Activated CD4-positive, alpha-beta T cell treated with anti-CD3 and anti-CD28 coated beads, Interleukin-2, amount 50 U/mL, for 1 hour (primary cell): ENCODE measurements around the gene OST4.

Source experiments
- DNase-seq: peaks from one replicate; pipeline ENCODE4 v3.0.0-alpha.2; 2020

OST4 gene

DNA sequence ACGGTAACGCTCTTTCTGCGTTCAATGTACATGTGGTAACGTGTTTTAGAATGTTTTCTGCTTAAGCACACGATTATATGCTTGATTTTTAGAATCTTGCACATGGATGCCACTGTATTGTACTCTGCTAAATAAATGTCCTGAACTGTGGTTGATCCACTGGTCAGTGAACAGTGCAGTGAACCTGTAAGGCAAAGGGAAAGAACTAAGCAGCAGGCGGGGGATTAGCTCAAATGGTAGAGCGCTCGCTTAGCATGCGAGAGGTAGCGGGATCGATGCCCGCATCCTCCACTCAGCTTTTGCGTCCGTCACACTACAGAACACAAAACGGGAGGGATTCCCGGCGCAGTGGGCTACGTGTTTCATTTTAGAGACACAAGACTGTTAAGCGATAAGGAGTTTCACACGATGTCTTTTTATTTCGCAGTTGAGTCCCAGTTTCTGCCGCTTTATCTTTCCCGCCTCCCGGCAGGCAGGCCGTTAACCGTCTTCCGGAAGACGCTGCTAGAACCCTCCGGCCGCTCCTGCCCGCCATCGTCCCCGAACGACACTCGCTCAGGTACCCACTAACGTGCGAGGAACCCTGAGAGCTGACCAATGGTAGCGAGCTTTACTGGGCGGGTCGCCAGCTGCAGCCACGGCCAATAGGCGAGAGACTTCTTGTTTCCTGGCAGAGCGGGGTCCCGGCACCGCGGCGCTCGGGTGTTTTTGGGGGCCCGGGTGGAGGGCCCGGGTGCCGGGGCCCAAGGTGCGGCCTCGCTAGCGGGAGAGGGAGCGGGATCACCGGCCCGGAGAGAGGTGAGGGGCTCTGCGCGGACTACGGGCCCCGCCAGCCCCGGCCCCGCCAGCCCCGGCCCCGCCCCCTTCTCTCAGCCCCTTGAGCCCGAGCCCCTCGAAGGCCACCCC, 20.2 kb downstream of the OST4 start, which contains the start of gene AGBL5:
TSS of gene AGBL5 (plus strand) at position 673 of the 906 bp plus-strand sequence. CDS start 1,291 bp downstream, outside the sequence.
- peak; percentile 96 for DNase-seq

DNA sequence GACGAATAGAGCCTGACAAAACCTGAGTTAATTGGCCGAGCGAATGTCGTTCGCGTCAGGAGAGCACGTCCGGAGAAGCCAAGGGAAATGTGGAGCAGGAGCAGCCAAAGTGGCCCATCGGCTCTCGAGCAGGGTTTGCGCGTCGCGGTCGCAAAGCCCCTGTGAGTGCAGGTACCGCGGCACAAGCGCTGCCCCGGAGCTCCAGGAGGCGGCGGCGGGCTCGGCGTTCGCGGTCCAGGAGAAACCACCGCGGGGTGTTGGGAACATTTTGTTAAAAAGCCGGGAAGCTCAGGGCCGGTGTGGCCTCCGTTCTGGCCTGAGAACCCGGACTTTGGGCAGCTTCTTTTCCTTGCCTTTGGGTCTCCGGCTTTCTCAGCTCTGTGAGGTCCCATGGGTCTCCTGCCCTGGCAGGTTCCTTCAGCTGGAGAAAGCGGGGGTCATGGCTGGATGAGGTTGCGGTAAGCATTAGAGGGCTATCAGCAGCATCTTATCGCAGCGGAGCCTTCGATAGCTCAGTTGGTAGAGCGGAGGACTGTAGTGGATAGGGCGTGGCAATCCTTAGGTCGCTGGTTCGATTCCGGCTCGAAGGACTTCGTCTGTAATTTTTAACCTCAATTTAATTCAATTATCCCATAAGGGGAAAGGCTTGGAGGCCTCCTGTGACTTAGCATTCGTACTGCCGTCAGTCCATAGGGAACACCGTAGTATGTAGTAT, 21.0 kb downstream of the OST4 start:
- peak; percentile 90 for DNase-seq

DNA sequence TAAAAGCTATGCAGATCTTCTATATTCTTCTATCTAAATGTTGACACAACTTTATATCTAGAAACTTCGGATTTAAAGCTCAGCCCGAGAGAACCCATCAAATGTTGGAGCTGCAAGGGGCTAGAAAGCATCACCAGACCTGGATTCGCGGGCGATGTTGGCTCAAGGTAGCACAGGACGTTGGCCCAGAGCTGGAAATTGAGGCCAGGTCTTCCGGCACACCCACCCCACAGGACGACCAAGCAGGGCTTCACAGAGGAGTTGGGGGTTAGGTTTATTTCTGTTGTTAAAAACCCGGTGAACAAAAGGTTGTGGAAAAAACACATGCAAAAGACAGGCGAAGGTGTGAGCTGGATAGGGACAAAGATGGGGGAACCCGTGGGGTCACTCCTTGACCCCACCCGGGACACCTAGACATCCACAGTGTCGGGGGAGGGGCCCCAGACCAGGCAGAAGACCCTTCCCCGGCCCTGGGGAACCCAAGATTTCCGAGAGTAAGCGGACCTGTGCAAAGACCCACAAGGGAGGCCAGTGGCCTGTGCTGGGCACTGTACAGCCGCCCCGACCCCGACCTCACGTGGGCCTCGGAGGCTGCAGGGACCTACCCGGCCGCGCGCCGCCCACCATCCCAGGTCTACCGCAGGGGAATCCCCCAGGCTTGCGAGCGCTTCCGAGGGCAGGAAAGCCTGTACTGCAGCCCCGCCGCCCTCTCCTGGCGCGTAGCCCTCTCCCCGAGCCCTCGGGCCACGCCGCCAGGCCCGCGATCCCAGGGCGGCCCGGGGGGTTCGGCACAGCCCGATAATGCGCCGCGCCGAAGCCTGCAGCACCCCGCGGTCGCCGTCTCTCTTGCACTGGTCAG, 21.8 kb downstream of the OST4 start:
- peak; percentile 44 for DNase-seq

DNA sequence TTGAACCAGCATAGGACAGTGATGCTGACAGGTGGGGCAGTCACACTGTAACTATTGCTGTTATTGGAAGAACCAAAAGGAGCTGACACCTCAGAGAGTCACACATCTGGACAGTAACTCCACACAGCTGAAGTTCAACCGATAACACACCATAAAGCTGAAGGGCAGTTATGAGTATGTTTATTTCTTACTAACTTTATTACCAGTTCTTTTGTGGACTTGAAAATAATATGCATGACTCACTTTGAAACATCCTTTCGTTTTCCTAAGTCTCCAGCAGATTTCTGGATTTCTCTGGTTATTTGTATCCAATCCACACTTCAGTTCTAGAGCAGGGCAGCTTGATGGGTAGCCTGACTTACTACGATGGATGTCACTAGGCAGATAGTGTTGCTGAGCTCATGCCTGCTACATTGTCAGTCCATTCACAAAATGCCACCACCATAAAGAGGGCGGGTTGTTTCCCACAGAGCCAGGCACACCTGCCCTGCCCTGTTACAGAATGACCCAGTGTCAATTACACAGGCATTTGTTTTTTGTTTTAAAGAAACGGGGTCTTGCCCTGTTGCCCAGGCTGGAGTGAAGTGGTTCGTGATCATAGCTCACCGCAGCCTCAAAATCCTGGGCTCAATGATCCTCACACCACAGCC, 28.3 kb downstream of the OST4 start:
- DNase-seq: no peak

DNA sequence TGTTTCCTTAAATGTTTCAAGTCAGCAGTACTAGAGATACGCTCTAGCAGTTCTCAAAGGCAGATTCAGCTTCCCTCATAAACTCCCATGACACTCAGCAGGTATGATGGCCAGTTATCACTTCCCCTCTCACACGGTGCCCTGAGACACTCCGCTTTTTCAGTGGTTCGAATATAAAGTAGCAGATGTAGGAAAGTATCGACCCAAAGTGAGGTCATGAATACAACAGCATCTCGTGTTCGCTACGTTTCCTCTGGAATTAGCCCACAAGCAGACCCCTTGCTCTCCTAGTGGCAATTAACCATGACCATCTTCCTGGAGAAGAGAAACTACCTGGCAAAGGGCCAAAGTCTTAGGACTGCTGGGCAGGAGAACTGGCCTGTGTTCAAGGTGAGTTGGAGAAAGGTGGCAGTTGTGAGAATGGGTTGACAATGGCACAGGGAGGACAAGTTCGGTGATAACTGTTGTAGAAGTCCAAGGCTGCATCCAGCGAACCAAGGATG, 29.2 kb downstream of the OST4 start:
- DNase-seq: no peak

DNA sequence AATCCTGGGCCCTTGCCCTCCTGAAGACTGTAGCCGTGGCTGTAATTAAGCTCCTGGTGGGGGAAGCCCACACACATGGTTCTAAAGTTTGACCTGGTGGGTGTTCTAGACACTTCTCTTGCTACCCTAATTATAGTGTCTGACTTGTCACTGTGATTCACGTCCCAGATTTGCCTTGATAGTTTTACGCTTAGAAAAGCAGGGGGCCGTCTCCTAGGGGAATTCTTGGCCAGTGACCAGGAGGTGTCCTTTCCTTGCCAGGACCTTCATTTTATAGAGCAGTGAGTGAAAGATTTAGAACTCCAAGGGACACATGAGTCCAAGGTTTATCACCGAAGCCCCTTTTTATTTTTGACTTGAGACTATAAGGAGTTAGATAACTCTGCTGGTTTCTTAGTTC, 29.7 kb downstream of the OST4 start:
- no peak for DNase-seq

DNA sequence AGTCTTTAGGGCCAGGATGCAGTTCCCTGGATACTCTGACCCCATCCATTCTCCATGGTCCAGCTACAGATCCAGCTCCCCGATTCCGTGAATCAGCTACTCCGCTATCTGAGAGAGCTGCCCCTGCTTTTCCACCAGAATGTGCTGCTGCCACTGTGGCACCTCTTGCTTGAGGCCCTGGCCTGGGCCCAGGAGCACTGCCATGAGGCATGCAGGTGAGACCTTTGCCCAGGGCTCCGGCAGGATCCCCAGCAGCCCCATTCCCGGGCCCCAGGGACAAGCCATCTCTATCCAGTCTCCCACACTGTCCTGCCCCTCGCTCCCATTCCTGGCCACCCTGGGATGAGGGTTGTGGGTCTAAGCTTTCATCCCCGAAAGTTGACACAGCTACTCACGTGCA, 31.2 kb downstream of the OST4 start:
- DNase-seq: no peak

DNA sequence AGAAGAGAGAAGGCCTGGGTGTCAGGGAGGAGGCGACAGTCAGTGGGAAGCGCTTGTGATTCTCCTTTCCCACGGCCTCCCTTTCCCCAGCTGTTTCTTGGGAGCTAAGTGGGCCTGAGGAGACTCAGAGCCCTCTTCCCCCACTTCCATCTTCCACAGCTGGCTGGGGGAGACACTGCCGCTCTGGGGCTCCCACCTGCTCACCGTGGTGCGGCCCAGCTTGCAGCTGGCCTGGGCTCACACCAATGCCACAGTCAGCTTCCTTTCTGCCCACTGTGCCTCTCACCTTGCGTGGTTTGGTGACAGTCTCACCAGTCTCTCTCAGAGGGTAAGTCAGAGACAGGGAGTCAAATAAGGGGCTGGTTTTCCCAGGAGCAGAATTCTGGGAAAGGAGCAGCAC, 31.6 kb downstream of the OST4 start:
- no peak for DNase-seq

DNA sequence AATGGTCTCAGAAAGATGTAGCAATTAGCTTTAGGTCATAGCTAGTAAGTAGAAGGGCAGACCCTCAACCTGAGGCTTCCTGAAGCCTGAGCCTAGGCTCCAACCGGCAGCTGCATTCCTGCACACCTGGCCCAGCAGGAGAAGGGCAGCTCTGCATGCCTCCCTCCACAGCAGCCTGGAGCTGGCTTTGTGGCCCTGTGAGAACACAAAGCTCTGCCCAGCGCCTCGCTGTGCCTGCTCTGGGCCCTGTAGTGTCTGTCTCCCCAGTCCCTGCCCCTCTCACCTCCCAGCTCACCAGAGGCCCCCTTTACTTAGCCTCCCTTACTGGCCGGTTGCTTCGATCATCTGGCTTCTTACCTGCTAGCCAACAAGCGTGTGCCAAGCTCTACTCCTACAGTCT, 32.0 kb downstream of the OST4 start:
- no peak for DNase-seq

DNA sequence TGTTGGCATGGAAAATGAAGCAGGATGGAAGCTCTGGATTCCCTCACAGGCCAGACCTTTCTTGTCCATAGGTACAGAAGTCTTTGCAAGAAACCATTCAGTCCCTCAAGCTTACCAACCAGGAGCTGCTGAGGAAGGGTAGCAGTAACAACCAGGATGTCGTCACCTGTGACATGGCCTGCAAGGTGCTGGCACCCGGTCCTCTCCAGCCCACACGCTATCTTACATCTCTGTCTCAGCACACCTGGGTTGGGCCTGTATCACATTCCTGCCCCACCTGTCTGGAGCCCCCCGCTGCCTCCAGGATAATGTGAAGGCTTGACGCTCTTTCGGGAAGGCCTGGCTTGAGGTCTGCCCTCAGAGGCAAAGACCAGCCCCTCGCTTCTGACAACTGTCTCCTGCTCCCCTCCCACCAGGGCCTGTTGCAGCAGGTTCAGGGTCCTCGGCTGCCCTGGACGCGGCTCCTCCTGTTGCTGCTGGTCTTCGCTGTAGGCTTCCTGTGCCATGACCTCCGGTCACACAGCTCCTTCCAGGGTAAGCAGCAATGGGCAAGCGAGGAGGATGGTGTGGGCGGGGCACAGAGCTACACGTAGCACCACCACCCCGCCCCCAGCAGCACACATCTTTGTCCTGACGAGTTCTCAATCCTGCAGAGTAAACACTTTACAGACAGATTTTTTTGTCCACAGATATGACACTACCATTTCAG, 32.7 kb downstream of the OST4 start:
- DNase-seq: no peak

DNA sequence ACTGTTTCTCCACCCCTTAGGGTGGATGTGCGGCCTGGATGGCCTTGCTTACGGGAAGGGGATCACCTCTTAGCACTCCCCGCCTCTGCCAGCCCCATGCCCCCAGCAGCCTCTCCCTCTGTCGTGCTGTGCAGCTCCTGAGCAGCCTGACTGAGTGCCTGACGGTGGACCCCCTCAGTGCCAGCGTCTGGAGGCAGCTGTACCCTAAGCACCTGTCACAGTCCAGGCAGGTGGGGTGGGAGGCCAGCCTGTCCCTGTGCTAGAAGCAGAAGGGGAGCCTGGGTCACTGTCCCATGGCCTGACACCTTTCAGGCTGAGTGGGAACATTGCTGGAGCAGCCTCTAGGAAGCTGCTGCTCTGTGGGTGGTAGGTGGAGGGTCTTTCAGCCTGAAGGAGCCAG, 33.4 kb downstream of the OST4 start:
- DNase-seq: no peak

DNA sequence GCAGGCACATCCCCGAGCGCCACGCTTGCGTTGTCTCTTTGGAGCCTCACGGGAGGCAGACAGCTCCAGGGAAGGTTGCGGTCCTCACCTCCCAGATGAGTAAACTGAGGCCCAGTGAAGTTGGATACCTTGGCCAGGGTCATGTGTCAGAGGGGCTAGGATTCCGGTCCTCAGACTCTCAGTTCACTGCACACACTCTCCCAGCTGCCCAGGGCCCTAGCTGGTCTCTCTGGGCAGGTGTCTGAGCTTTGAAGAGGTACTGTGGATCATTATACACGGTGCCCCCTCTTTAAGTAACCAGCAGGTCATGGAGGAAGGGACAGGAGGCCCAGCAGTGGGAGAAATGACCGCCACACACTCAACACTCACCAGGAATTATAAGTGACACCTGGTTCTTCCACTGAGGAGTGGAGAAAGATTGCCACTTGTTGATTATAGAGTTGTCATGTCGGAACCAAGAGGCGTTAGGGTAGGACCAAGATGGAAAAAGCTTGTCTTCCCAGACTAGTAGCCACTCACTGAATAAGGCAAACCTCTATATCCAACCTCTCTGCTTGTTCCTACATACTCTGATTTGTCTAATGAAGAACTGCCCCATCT, 38.1 kb downstream of the OST4 start:
- DNase-seq: no peak

DNA sequence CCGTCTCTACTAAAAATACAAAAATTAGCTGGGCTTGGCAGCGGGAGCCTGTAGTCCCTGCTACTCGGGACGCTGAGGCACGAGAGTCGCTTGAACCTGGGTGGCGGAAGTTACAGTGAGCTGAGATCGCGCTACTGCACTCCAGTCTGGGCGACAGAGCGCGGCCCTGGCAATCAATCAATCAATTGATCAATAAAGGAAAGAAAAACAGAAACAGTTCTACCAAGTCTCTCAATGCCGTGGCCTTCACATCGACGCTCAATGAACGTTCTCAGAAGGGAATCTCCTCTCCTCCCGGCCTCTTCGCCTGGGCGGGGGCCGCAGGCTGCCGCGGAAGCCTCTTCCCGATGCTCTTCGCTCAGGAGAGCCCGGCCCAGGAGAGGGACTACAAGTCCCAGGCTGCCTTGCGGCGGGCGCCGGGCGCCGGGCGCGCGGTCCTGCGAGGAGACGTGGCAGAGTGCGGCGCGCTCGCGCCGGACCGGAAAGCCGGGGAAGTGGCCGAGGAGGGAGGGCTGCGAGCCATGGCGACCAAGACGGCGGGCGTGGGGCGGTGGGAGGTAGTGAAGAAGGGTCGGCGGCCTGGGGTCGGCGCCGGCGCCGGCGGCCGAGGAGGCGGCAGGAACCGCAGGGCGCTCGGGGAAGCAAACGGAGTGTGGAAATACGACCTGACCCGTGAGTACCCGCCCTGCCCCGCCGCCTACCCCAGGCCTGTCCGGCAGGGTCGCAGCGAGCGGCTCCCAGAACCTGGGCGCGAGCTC, 38.8 kb downstream of the OST4 start, which contains the start of gene TMEM214:
TSS of gene TMEM214 (plus strand) at position 471 of the 758 bp plus-strand sequence. CDS start at position 522, 51 bp downstream.
- peak; percentile 70 for DNase-seq

DNA sequence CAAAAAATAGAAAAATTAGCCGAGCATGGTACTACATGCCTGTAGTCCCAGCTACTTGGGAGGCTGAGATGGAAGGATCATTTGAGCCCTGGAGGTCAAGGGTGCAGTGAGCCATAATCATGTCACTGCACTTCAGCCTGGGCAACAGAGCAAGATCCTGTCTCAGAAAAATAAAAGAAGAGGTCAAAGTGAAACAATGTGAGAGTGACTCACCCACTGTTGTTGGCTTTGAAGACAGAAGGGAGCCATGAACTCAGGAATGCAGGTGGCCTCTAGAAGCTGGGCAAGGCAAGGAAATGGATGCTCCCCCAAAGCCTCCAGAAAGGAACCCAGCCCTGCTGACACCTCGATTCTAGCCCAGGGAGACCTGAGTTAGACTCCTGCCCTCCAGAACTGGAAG, 42.4 kb downstream of the OST4 start:
- no peak for DNase-seq

DNA sequence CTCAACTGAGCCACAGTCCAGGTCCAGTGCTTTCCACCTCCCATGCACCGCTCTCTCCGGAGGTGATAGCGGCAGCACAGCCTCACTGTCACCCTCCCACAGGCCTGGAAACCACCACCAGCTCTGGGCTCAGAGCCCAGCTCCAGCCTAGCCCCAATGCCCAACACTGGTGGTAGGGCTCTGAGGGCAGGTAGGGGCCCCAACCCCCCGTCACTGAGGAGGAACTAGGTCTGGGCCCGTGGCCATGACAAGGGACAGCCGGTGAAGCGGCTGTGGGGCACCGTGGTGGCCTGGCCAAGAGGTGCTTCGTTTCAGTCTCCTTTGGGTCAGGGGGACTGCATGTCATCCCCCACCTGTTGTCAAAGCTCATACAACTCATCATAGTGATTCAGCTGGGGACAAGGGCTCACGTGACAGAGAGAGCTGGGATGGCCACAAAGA, 44.2 kb downstream of the OST4 start:
- no peak for DNase-seq

DNA sequence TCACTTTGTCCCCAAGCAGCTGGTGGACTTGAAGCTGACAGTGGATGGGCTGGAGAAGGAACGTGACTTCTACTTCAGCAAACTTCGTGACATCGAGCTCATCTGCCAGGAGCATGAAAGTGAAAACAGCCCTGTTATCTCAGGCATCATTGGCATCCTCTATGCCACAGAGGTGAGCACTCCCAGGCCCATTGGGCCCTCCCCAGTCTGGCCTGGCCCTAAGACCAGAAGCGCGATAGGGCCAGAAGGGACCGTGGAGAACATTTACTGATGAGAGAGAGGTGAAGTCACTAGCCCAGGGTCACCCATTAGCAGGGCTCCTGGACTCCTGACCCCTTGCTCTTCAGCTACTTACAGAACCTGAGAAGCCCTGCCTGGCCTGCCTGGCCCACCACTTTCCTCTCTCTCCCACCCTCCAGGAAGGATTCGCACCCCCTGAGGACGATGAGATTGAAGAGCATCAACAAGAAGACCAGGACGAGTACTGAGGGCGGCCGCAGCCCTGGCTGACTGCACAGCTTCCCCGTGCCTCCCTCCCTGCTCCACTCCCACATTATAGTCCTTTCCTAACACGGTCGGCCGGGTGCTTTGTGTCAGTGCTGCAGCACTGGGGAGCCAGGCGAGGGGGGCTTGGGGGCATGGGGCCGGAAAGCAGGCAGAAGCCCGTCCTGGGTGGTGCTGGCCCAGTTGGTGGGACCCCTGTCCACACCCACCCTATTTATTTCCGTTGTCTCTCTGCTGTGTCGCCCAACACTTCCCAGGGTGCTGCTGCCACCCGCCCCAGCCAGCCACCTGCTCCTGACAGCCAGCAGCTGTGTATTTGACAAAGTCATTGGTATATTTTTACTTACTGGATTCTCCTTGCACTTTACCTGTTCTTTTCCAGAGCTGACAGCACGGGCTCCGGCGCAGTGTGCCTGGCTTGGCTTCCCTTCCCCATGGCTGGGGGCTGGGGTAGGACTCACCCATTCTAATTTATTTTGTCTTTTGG, 45.3 kb downstream of the OST4 start:
- no peak for DNase-seq

DNA sequence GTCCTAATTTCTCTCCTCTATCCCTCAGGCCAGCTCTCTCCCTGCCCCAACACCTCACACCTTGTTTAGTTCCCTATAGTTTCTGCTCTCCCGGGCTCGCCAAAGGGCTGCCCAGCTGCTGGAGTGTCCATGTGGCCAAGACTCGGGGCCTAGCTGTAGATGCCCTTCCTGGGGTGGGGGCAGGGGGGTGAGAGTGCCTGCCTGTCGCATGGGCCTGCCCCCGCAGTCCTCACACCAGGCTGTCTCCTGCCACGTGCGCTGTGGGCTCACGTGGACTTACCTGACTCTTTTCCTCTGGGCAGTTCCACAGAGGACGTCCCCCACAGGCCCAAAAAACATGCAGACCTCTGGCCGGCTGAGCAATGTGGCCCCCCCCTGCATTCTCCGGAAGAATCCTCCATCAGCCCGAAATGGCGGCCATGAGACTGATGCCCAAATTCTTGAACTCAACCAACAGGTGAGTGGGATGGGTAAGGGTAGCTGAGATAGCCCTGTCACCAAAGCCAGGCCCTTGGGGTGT, 46.1 kb downstream of the OST4 start:
- DNase-seq: no peak

DNA sequence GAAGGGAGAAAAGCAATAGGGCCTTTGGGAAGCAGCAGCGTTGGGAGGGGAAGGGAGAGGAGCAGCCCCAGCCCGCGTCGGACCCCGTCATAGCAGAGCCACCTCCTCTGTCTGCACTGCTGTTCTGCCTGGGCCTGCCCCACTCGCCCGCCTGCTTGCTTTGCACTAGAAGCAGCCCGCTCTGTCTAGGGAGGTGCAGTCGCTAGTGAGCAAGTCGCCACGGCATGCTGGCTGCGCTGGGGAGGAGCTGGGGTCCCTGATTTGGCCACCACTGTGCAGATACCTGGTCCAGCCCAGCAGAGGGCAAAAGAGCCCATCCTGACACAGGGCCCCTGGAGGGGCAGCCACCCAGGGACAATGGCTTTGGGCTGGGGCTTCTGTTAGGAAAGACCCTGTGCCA, 46.6 kb downstream of the OST4 start:
- no peak for DNase-seq

DNA sequence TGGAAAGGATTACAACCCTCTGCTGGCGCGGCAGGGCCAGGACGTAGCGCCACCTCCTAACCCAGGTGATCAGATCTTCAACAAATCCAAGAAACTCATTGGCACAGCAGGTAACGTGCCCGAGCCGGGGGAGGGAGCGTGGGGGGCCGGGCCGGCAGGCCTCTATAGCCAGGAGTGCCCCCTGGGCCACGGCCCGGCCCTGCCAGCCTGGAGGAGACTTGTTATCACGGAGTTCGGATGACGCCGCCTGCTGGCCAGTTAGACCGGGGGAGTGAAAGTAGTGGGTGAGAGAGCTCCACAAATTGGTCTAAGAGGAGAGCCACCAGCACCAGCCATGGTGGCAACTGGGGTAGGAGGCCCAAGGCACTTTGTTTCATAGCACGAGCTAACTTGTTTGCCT, 47.3 kb downstream of the OST4 start:
- no peak for DNase-seq
